Mucosa of rectum (tissue), 2 donors: ENCODE results near the gene NINL.
"Not testable (repeated sequence)": the region's sequence is repeated elsewhere in the genome, so short reads cannot be mapped to it uniquely, and the experiment has no call there.

Experiments
- H3K27ac ChIP-seq, 2 donors: one replicate each; pipeline ENCODE4 v1.7.0; 2013; ENCODE audit warnings: inconsistent platforms in 2 of 2, low read depth in 2 of 2, low read length in 2 of 2
- H3K27me3 ChIP-seq, 2 donors: one replicate each; pipeline ENCODE4 v1.7.0; 2013; ENCODE audit warnings: low read length in 2 of 2; ENCODE audit not compliant: control insufficient read depth in 2 of 2, insufficient read depth in 2 of 2
- H3K36me3 ChIP-seq, 2 donors: one replicate each; pipeline ENCODE4 v1.7.0; 2013; ENCODE audit warnings: low read length in 2 of 2; ENCODE audit not compliant: control insufficient read depth in 2 of 2, insufficient read depth in 2 of 2
- H3K4me1 ChIP-seq, 2 donors: one replicate each; pipeline ENCODE4 v1.7.0; 2013; ENCODE audit warnings: low read length in 2 of 2, mild to moderate bottlenecking in 1 of 2; ENCODE audit not compliant: control insufficient read depth in 2 of 2, insufficient read depth in 2 of 2
- H3K4me3 ChIP-seq, 2 donors: one replicate each; pipeline ENCODE4 v1.7.0; 2013; ENCODE audit warnings: low read length in 2 of 2
- H3K9ac ChIP-seq, 2 donors: one replicate each; pipeline ENCODE4 v1.7.0; 2013; ENCODE audit warnings: low read length in 2 of 2, low read depth in 1 of 2, mild to moderate bottlenecking in 1 of 2
- H3K9me3 ChIP-seq, 2 donors: one replicate each; pipeline ENCODE4 v1.7.0; 2013; ENCODE audit warnings: low read length in 2 of 2; ENCODE audit not compliant: control insufficient read depth in 2 of 2
- donor health status: healthy.
- donor health status: Normal muscosa, but diverticular disease.

The NINL gene

GRCh38 chr20:25504366-25505135 lies 80.8 kb downstream of the NINL start:
- Histone ChIP-seq H3K36me3 (peaks cover 0 to 5% of the 10 kb centered on the region in 2 donors), H3K9ac (no peak overlapping the region), H3K27me3 (no peaks in the 10 kb centered on the region), H3K27ac (no peak overlapping the region), H3K4me3 (no peak overlapping the region), H3K4me1 (peaks cover 0 to 3% of the 10 kb centered on the region in 2 donors), H3K9me3 (no peaks in the 10 kb centered on the region)

GRCh38 chr20:25503936-25504335 lies 81.4 kb downstream of the NINL start:
- Histone ChIP-seq H3K4me1 (peaks cover 0 to 3% of the 10 kb centered on the region in 2 donors), H3K4me3 (no peak overlapping the region), H3K9ac (no peak overlapping the region), H3K36me3 (no peaks in the 10 kb centered on the region), H3K9me3 (no peaks in the 10 kb centered on the region), H3K27me3 (no peaks in the 10 kb centered on the region), H3K27ac (no peak overlapping the region)

- not testable (repeated sequence) for H3K9me3 ChIP-seq, H3K36me3 ChIP-seq, H3K27ac ChIP-seq, H3K4me3 ChIP-seq, H3K27me3 ChIP-seq, H3K4me1 ChIP-seq, H3K9ac ChIP-seq
These were observed 82.2 kb downstream of the NINL start for GRCh38 chr20:25503051-25503639.

- Histone ChIP-seq H3K36me3 (no peaks in the 10 kb centered on the region), H3K9me3 (no peaks in the 10 kb centered on the region), H3K9ac (no peak overlapping the region)
These were observed 84.4 kb downstream of the NINL start for GRCh38 chr20:25500880-25501351.

GRCh38 chr20:25499855-25500434 lies 85.4 kb downstream of the NINL start:
- Histone ChIP-seq H3K4me1 (no peaks in the 10 kb centered on the region), H3K9ac (no peak overlapping the region), H3K4me3 (no peak overlapping the region), H3K9me3 (no peaks in the 10 kb centered on the region), H3K36me3 (no peaks in the 10 kb centered on the region), H3K27me3 (no peaks in the 10 kb centered on the region), H3K27ac (no peak overlapping the region)

More at GRCh38 chr20:25500880-25501351, 84.4 kb downstream of the NINL start:
- H3K4me3 ChIP-seq, result no peak overlapping the region
- H3K4me1 ChIP-seq, result no peaks in the 10 kb centered on the region
- H3K27me3 ChIP-seq, result no peaks in the 10 kb centered on the region
- no peak overlapping the region for H3K27ac ChIP-seq

- H3K9me3 ChIP-seq, result no peaks in the 10 kb centered on the region
- no peak overlapping the region for H3K9ac ChIP-seq
- no peaks in the 10 kb centered on the region for H3K36me3 ChIP-seq
- H3K27me3 ChIP-seq, result no peaks in the 10 kb centered on the region
- no peaks in the 10 kb centered on the region for H3K4me1 ChIP-seq
- H3K4me3 ChIP-seq, result no peak overlapping the region
- no peak overlapping the region for H3K27ac ChIP-seq
These were observed 86.3 kb downstream of the NINL start for GRCh38 chr20:25499031-25499430.

- Histone ChIP-seq H3K4me1 (no peaks in the 10 kb centered on the region), H3K9ac (no peak overlapping the region), H3K36me3 (no peaks in the 10 kb centered on the region), H3K4me3 (no peak overlapping the region), H3K27ac (no peak overlapping the region), H3K9me3 (no peaks in the 10 kb centered on the region), H3K27me3 (no peaks in the 10 kb centered on the region)
These were observed 87.1 kb downstream of the NINL start for GRCh38 chr20:25498280-25498606.

GRCh38 chr20:25497586-25498279 lies 87.6 kb downstream of the NINL start:
- H3K36me3 ChIP-seq, result no peaks in the 10 kb centered on the region
- no peaks in the 10 kb centered on the region for H3K27me3 ChIP-seq
- no peaks in the 10 kb centered on the region for H3K4me1 ChIP-seq
- H3K9me3 ChIP-seq, result no peaks in the 10 kb centered on the region
- H3K9ac ChIP-seq, result no peak overlapping the region
- H3K27ac ChIP-seq, result no peak overlapping the region
- no peak overlapping the region for H3K4me3 ChIP-seq

- Histone ChIP-seq H3K4me1 (no peaks in the 10 kb centered on the region), H3K4me3 (no peak overlapping the region), H3K9ac (no peak overlapping the region), H3K36me3 (no peaks in the 10 kb centered on the region), H3K27me3 (no peaks in the 10 kb centered on the region), H3K9me3 (no peaks in the 10 kb centered on the region), H3K27ac (no peak overlapping the region)
These were observed 88.3 kb downstream of the NINL start for GRCh38 chr20:25496968-25497401.
